ENCODE results near the gene CBX8.

CBX8 gene

GRCh38 chr17:79788455-79788854 lies 8.4 kb downstream of the CBX8 start:
- peaks cover 7% of the 10 kb centered on the region for H4K20me1 ChIP-seq (ENCODE audit: control insufficient read depth, insufficient read depth, low read depth, low read length)
- no peaks in the 10 kb centered on the region for H3K9me3 ChIP-seq (ENCODE audit: control insufficient read depth, insufficient read depth, low read length)
- H3K27me3 ChIP-seq (ENCODE audit: control insufficient read depth, low read length) = peaks cover 26% of the 10 kb centered on the region
- H3K36me3 ChIP-seq (ENCODE audit: control insufficient read depth, low read length) = peaks cover 17% of the 10 kb centered on the region
- H3K4me3 ChIP-seq (ENCODE audit: low read length) = no peak overlapping the region
- TF ChIP-seq CTCF (IDR thresholded peaks at IDR 0.05; ENCODE audit: low read depth, low read length, poor library complexity, severe bottlenecking) (no peak), EZH2phosphoT487 (IDR thresholded peaks at IDR 0.05; ENCODE audit: borderline replicate concordance, low read length) (no peak)
- peaks cover 3% of the 10 kb centered on the region; the same call in 1 of the 2 replicates for H3K4me1 ChIP-seq (ENCODE audit: control insufficient read depth, low read length)
- no peaks in the 10 kb centered on the region for H3K9me2 ChIP-seq (replicated peaks; ENCODE audit: control insufficient read depth, low read length)
- H3K27ac ChIP-seq (ENCODE audit: low read depth, low read length) = no peak overlapping the region
- no peaks in the 10 kb centered on the region for H3K79me2 ChIP-seq (ENCODE audit: control insufficient read depth, low read length)
- no peak overlapping the region for H3K4me2 ChIP-seq (ENCODE audit: low read length)
- H3F3A ChIP-seq (ENCODE audit: control insufficient read depth, insufficient read depth) = peaks cover 5% of the 10 kb centered on the region

GRCh38 chr17:79786930-79787643 lies 9.8 kb downstream of the CBX8 start:
- Histone ChIP-seq H3K9me3 (ENCODE audit: control insufficient read depth, insufficient read depth, low read length) (no peaks in the 10 kb centered on the region), H3K4me2 (ENCODE audit: low read length) (no peak overlapping the region), H3K9me2 (replicated peaks; ENCODE audit: control insufficient read depth, low read length) (no peaks in the 10 kb centered on the region), H3K79me2 (ENCODE audit: control insufficient read depth, low read length) (no peaks in the 10 kb centered on the region), H3K4me3 (ENCODE audit: low read length) (no peak overlapping the region), H3K27ac (ENCODE audit: low read depth, low read length) (no peak overlapping the region), H4K20me1 (ENCODE audit: control insufficient read depth, insufficient read depth, low read depth, low read length) (peaks cover 7% of the 10 kb centered on the region), H3F3A (ENCODE audit: control insufficient read depth, insufficient read depth) (peaks cover 5% of the 10 kb centered on the region), H3K27me3 (ENCODE audit: control insufficient read depth, low read length) (peaks cover 22% of the 10 kb centered on the region), H3K36me3 (ENCODE audit: control insufficient read depth, low read length) (peaks cover 26% of the 10 kb centered on the region), H3K4me1 (ENCODE audit: control insufficient read depth, low read length) (peaks cover 3% of the 10 kb centered on the region; the same call in 1 of the 2 replicates)
- TF ChIP-seq CTCF (IDR thresholded peaks at IDR 0.05; ENCODE audit: low read depth, low read length, poor library complexity, severe bottlenecking) (no peak), EZH2phosphoT487 (IDR thresholded peaks at IDR 0.05; ENCODE audit: borderline replicate concordance, low read length) (no peak)

GRCh38 chr17:79785900-79786810 lies 10.7 kb downstream of the CBX8 start:
- H3K4me1 ChIP-seq (ENCODE audit: control insufficient read depth, low read length) = peaks cover 12% of the 10 kb centered on the region

More at GRCh38 chr17:79785900-79786810, 10.7 kb downstream of the CBX8 start:
- Histone ChIP-seq H3K4me3 (ENCODE audit: low read length) (no peak overlapping the region), H4K20me1 (ENCODE audit: control insufficient read depth, insufficient read depth, low read depth, low read length) (peaks cover 7% of the 10 kb centered on the region), H3K36me3 (ENCODE audit: control insufficient read depth, low read length) (peaks cover 31% of the 10 kb centered on the region), H3K9me2 (replicated peaks; ENCODE audit: control insufficient read depth, low read length) (no peaks in the 10 kb centered on the region), H3K79me2 (ENCODE audit: control insufficient read depth, low read length) (no peaks in the 10 kb centered on the region), H3K4me2 (ENCODE audit: low read length) (no peak overlapping the region), H3K9me3 (ENCODE audit: control insufficient read depth, insufficient read depth, low read length) (no peaks in the 10 kb centered on the region), H3K27ac (ENCODE audit: low read depth, low read length) (no peak overlapping the region), H3K27me3 (ENCODE audit: control insufficient read depth, low read length) (peaks cover 13% of the 10 kb centered on the region), H3F3A (ENCODE audit: control insufficient read depth, insufficient read depth) (peaks cover 5% of the 10 kb centered on the region)
- TF ChIP-seq EZH2phosphoT487 (IDR thresholded peaks at IDR 0.05; ENCODE audit: borderline replicate concordance, low read length) (no peak), CTCF (IDR thresholded peaks at IDR 0.05; ENCODE audit: low read depth, low read length, poor library complexity, severe bottlenecking) (no peak)
